HepG2 (cell line): ENCODE results near the gene HERC4. TPM values are rescaled to one million over a fixed set of nuclear protein-coding genes. Genes with fewer than 3 reads are reported as not detected.
A peak's percentile ranks its signal among the peaks of the same experiment; 100 is the strongest.

Source experiments
- HNRNPL ChIP-seq: fragments of 200-400 bp; formaldehyde crosslinking; IDR thresholded peaks from 2 replicates; pipeline ENCODE4 v1.6.1; 2017; ENCODE audit warnings: mild to moderate bottlenecking, low read depth, low read length
- POLR2AphosphoS5 ChIP-seq: IDR thresholded peaks from 2 replicates; pipeline ENCODE4 v1.6.1; 2012; ENCODE audit warnings: low read depth, low read length
- SAP130 ChIP-seq: IDR thresholded peaks from 2 replicates; pipeline ENCODE4 v1.6.1; 2016; ENCODE audit warnings: low read depth
- TARDBP ChIP-seq: sonication (generic); formaldehyde crosslinking; IDR thresholded peaks from 2 replicates; pipeline ENCODE4 v1.8.0; 2022; ENCODE audit warnings: mild to moderate bottlenecking, missing genetic modification reagents
- TBX3 ChIP-seq: fragments of 450-650 bp; IDR thresholded peaks from 2 replicates; pipeline ENCODE4 v1.6.1; 2017; ENCODE audit warnings: antibody characterized with exemption, mild to moderate bottlenecking, inconsistent platforms, borderline replicate concordance
- THYN1 ChIP-seq: sonication (generic); formaldehyde crosslinking; IDR thresholded peaks from 2 replicates; pipeline ENCODE4 v1.8.1; 2023; ENCODE audit warnings: low read depth, mild to moderate bottlenecking, moderate library complexity, missing genetic modification reagents, borderline replicate concordance
- TP53 ChIP-seq: sonication (generic); formaldehyde crosslinking; conservative IDR thresholded peaks from 2 replicates; pipeline ENCODE4 v1.4.0; 2020; ENCODE audit warnings: missing genetic modification reagents
- ZFY ChIP-seq: sonication (generic); formaldehyde crosslinking; IDR thresholded peaks from 2 replicates; pipeline ENCODE4 v1.4.0; 2020; ENCODE audit warnings: missing genetic modification reagents
- ZNF333 ChIP-seq: sonication (generic); formaldehyde crosslinking; IDR thresholded peaks from 2 replicates; pipeline ENCODE4 v1.4.0; 2020; ENCODE audit warnings: mild to moderate bottlenecking, missing genetic modification reagents, borderline replicate concordance
- ZNF350 ChIP-seq: sonication (generic); formaldehyde crosslinking; IDR thresholded peaks from 2 replicates; pipeline ENCODE4 v1.4.0; 2020; ENCODE audit warnings: mild to moderate bottlenecking, low read depth, missing genetic modification reagents, borderline replicate concordance
- ZNF878 ChIP-seq: sonication (generic); formaldehyde crosslinking; IDR thresholded peaks from 2 replicates; pipeline ENCODE4 v1.8.1; 2023; ENCODE audit warnings: mild to moderate bottlenecking, missing genetic modification reagents, moderate library complexity
- polyA plus RNA-seq, 8 experiments: library from polyadenylated mRNA; depleted of rRNA in 3 of 8; stranded (reverse) in 7 of 8; unstranded in 1 of 8; fragments of >200 nt; fragmentation: Illumina TruSeq in 4 of 8; extraction: Trizol in 4 of 8; gene quantifications; 2 replicates each; pipeline versions ENCODE4 v1.2.1 to v1.2.3, GENCODE V29; 2011 to 2016; ENCODE audit warnings: low read depth in 4 of 8, missing spikeins in 1 of 8, mixed read lengths in 1 of 8; ENCODE audit not compliant: insufficient read depth in 1 of 8
- total RNA-seq, 5 experiments: library from RNA; depleted of rRNA; stranded (reverse); fragments of >200 nt; fragmentation: Illumina TruSeq; extraction: Trizol; gene quantifications; 2 replicates each; pipeline ENCODE4 v1.2.3, GENCODE V29; 2016; ENCODE audit warnings: low read depth in 1 of 5
- TF ChIP-seq, protein P1 (sequence below): sonication (generic); formaldehyde crosslinking; IDR thresholded peaks from 2 replicates; pipeline ENCODE4 v1.4.0; 2020; ENCODE audit warnings: missing genetic modification reagents
- TF ChIP-seq, protein P2 (sequence below): IDR thresholded peaks from 2 replicates; pipeline ENCODE4 v1.6.1; 2016; ENCODE audit warnings: mild to moderate bottlenecking
- TF ChIP-seq, protein P3 (sequence below): sonication (generic); formaldehyde crosslinking; IDR thresholded peaks from 2 replicates; pipeline ENCODE4 v1.4.0; 2020; ENCODE audit warnings: mild to moderate bottlenecking, low read depth, missing genetic modification reagents
- TF ChIP-seq, protein P4 (sequence below): sonication (generic); formaldehyde crosslinking; IDR thresholded peaks from 2 replicates; pipeline ENCODE4 v1.5.1; 2020; ENCODE audit warnings: missing genetic modification reagents, mild to moderate bottlenecking, borderline replicate concordance
- TF ChIP-seq, protein P5 (sequence below): sonication (generic); formaldehyde crosslinking; conservative IDR thresholded peaks from 2 replicates; pipeline ENCODE4 v1.4.0; 2020; ENCODE audit warnings: missing genetic modification reagents

HERC4 gene
- total and polyA plus RNA-seq, 2 of the 13 experiments (the other 11 are each of a cell fraction or from before 2014, with no cell fraction given), result 9.8 to 20.2 TPM

DNA sequence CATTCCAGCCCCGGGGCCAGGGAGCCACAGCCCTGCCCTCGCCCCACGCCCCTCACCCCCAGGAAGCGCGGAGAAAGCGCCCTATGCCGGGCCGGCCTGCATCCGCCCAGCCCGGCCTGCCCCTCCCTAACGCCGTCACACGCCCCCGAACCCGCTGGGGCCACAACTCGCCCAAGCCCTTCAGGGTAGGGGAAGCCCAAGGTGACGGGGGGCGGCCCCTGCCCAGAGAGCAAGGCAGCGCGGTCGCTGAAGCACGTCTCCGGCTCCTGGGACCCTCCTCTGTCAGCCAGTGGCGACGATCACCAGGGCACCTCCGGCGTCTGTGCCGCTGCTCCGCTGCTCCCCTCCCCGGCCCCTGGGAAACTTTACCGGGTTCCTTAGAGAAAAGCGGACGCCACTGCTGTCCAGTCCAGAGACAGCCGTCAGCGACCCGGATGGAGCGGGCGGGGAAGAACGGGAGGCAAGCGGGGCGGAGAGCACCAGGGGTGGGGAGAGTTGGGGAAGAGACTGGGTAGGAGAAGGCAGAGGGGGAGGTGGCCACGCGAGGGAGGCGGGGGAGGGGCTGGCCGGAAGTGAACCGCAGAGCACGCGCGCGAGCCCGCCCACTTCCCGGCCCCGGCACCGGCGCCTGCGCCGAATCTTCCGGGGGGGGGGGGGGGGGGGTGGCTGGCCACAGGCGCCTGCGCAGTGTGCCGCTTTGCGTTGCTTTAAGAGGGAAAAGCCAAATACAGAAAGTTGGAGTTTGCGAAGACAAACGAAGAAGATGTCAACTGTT, at the start of gene HERC4 (continued):
- TF ChIP-seq, protein P1, sequence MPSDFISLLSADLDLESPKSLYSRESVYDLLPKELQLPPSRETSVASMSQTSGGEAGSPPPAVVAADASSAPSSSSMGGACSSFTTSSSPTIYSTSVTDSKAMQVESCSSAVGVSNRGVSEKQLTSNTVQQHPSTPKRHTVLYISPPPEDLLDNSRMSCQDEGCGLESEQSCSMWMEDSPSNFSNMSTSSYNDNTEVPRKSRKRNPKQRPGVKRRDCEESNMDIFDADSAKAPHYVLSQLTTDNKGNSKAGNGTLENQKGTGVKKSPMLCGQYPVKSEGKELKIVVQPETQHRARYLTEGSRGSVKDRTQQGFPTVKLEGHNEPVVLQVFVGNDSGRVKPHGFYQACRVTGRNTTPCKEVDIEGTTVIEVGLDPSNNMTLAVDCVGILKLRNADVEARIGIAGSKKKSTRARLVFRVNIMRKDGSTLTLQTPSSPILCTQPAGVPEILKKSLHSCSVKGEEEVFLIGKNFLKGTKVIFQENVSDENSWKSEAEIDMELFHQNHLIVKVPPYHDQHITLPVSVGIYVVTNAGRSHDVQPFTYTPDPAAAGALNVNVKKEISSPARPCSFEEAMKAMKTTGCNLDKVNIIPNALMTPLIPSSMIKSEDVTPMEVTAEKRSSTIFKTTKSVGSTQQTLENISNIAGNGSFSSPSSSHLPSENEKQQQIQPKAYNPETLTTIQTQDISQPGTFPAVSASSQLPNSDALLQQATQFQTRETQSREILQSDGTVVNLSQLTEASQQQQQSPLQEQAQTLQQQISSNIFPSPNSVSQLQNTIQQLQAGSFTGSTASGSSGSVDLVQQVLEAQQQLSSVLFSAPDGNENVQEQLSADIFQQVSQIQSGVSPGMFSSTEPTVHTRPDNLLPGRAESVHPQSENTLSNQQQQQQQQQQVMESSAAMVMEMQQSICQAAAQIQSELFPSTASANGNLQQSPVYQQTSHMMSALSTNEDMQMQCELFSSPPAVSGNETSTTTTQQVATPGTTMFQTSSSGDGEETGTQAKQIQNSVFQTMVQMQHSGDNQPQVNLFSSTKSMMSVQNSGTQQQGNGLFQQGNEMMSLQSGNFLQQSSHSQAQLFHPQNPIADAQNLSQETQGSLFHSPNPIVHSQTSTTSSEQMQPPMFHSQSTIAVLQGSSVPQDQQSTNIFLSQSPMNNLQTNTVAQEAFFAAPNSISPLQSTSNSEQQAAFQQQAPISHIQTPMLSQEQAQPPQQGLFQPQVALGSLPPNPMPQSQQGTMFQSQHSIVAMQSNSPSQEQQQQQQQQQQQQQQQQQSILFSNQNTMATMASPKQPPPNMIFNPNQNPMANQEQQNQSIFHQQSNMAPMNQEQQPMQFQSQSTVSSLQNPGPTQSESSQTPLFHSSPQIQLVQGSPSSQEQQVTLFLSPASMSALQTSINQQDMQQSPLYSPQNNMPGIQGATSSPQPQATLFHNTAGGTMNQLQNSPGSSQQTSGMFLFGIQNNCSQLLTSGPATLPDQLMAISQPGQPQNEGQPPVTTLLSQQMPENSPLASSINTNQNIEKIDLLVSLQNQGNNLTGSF (CRISPR knock-in tag), result peak; percentile 37; the same call in 1 of the 2 replicates
- TF ChIP-seq, protein P2, sequence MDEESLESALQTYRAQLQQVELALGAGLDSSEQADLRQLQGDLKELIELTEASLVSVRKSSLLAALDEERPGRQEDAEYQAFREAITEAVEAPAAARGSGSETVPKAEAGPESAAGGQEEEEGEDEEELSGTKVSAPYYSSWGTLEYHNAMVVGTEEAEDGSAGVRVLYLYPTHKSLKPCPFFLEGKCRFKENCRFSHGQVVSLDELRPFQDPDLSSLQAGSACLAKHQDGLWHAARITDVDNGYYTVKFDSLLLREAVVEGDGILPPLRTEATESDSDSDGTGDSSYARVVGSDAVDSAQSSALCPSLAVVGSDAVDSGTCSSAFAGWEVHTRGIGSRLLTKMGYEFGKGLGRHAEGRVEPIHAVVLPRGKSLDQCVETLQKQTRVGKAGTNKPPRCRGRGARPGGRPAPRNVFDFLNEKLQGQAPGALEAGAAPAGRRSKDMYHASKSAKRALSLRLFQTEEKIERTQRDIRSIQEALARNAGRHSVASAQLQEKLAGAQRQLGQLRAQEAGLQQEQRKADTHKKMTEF (CRISPR knock-in tag), result peak; percentile 72; the same call in 1 of the 2 replicates
- TF ChIP-seq ZNF333 (CRISPR knock-in tag) (peak; percentile 76), POLR2AphosphoS5 (peak; percentile 93), TARDBP (peak; percentile 30; the same call in 1 of the 2 replicates), SAP130 (peak; percentile 85), TP53 (no peak), TBX3 (no peak), ZNF878 (CRISPR knock-in tag) (peak; percentile 76; the same call in 1 of the 2 replicates), THYN1 (CRISPR knock-in tag) (no peak), ZNF350 (CRISPR knock-in tag) (peak; percentile 81), HNRNPL (0 out of 2 replicates have a peak, but pooled peaks have one; percentile 55), ZFY (CRISPR knock-in tag) (peak; percentile 80)
- TF ChIP-seq, protein P3, sequence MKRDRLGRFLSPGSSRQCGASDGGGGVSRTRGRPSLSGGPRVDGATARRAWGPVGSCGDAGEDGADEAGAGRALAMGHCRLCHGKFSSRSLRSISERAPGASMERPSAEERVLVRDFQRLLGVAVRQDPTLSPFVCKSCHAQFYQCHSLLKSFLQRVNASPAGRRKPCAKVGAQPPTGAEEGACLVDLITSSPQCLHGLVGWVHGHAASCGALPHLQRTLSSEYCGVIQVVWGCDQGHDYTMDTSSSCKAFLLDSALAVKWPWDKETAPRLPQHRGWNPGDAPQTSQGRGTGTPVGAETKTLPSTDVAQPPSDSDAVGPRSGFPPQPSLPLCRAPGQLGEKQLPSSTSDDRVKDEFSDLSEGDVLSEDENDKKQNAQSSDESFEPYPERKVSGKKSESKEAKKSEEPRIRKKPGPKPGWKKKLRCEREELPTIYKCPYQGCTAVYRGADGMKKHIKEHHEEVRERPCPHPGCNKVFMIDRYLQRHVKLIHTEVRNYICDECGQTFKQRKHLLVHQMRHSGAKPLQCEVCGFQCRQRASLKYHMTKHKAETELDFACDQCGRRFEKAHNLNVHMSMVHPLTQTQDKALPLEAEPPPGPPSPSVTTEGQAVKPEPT (CRISPR knock-in tag), result no peak
- TF ChIP-seq, protein P4, sequence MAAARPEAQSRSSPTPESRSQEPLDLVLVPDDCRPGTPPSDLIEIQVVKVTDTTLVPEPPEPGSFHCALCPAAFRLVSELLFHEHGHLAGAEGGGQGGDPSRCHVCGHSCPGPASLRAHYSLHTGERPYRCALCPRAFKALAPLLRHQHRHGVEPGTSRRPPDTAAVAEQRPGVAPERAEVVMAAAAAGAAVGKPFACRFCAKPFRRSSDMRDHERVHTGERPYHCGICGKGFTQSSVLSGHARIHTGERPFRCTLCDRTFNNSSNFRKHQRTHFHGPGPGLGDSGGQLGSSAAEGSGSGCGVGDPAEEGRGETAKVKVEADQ, result peak; percentile 27; the same call in 1 of the 2 replicates
- TF ChIP-seq, protein P5, sequence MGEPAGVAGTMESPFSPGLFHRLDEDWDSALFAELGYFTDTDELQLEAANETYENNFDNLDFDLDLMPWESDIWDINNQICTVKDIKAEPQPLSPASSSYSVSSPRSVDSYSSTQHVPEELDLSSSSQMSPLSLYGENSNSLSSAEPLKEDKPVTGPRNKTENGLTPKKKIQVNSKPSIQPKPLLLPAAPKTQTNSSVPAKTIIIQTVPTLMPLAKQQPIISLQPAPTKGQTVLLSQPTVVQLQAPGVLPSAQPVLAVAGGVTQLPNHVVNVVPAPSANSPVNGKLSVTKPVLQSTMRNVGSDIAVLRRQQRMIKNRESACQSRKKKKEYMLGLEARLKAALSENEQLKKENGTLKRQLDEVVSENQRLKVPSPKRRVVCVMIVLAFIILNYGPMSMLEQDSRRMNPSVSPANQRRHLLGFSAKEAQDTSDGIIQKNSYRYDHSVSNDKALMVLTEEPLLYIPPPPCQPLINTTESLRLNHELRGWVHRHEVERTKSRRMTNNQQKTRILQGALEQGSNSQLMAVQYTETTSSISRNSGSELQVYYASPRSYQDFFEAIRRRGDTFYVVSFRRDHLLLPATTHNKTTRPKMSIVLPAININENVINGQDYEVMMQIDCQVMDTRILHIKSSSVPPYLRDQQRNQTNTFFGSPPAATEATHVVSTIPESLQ (CRISPR knock-in tag), result 0 out of 2 replicates have a peak, but pooled peaks have one; percentile 60
